ENCODE measurements around the gene PARD3. TPM values are rescaled to one million over a fixed set of nuclear protein-coding genes. Genes with fewer than 3 reads are reported as not detected.
"Not testable (repeated sequence)": the region's sequence is repeated elsewhere in the genome, so short reads cannot be mapped to it uniquely, and the experiment has no call there.

Gene PARD3
- total RNA-seq, 1 donor from 2014 or later: 20.6 TPM

GRCh38 chr10:34647160-34647559 is 167.9 kb downstream of the PARD3 start:
- DNase-seq: no peak

- DNase-seq: no peak
Observed at GRCh38 chr10:34646331-34646730, 168.8 kb downstream of the PARD3 start.

GRCh38 chr10:34644815-34645214 is 170.3 kb downstream of the PARD3 start:
- DNase-seq: not testable (repeated sequence)

- DNase-seq: no peak
Observed at GRCh38 chr10:34644224-34644623, 170.9 kb downstream of the PARD3 start.

GRCh38 chr10:34643620-34644019 is 171.5 kb downstream of the PARD3 start:
- DNase-seq: no peak

- no peak for DNase-seq
Observed at GRCh38 chr10:34641913-34642558, 173.1 kb downstream of the PARD3 start.

GRCh38 chr10:34641147-34641912 is 173.8 kb downstream of the PARD3 start:
- DNase-seq: no peak

GRCh38 chr10:34638406-34639054 is 176.6 kb downstream of the PARD3 start:
- DNase-seq: peak; percentile 36

GRCh38 chr10:34637418-34637911 is 177.6 kb downstream of the PARD3 start:
- no peak for DNase-seq

- no peak for DNase-seq
Observed at GRCh38 chr10:34635111-34635510, 180.0 kb downstream of the PARD3 start.

GRCh38 chr10:34633374-34633773 is 181.7 kb downstream of the PARD3 start:
- DNase-seq: no peak

- DNase-seq: no peak
Observed at GRCh38 chr10:34629084-34629483, 186.0 kb downstream of the PARD3 start.

GRCh38 chr10:34628174-34628796 is 186.8 kb downstream of the PARD3 start:
- no peak for DNase-seq

- DNase-seq: no peak
Observed at GRCh38 chr10:34627741-34628140, 187.4 kb downstream of the PARD3 start.

GRCh38 chr10:34627331-34627730 is 187.8 kb downstream of the PARD3 start:
- no peak for DNase-seq

GRCh38 chr10:34626158-34626880 is 188.8 kb downstream of the PARD3 start:
- no peak for DNase-seq

- no peak for DNase-seq
Observed at GRCh38 chr10:34624323-34625153, 190.6 kb downstream of the PARD3 start.

GRCh38 chr10:34622945-34623344 is 192.2 kb downstream of the PARD3 start:
- no peak for DNase-seq

- no peak for DNase-seq
Observed at GRCh38 chr10:34618611-34619010, 196.5 kb downstream of the PARD3 start.

- DNase-seq: no peak
Observed at GRCh38 chr10:34615770-34616169, 199.3 kb downstream of the PARD3 start.

- DNase-seq: no peak
Observed at GRCh38 chr10:34613491-34613890, 201.6 kb downstream of the PARD3 start.

All from occipital lobe (tissue), 2 donors.